ENCODE data around the gene APBA1. TPM values are rescaled to one million over a fixed set of nuclear protein-coding genes. Genes with fewer than 3 reads are reported as not detected.

The APBA1 gene
- total RNA-seq, 1 donor from 2014 or later, result 8.4 TPM

DNA sequence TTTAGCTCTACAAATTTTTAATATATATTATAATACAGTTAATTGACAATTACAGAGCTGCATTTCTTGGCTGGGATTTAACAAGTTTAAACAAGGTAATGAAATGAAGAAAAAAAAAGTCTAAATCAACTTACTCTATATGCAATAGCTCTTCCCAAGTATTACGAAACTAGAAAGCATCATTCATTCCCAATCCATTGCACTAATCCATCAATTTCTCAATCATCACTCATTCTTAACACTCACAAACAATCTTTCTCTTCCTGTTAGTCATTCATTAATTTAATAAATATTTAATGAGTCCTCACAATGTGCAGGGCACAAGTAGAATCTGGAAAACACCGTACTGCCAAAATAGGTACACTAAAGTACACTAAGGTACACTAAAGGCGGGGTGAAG is 42.9 kb upstream of the APBA1 start:
- Mint-ChIP-seq H3K4me3 (ENCODE audit: unreplicated experiment) (no peak overlapping the region), H3K36me3 (ENCODE audit: low read depth, unreplicated experiment) (peaks cover 14% of the 10 kb centered on the region), H3K27ac (ENCODE audit: unreplicated experiment) (no peak overlapping the region), H3K27me3 (ENCODE audit: unreplicated experiment) (no peaks in the 10 kb centered on the region), H3K9me3 (ENCODE audit: unreplicated experiment) (no peaks in the 10 kb centered on the region), H3K4me1 (ENCODE audit: unreplicated experiment) (no peaks in the 10 kb centered on the region)
- TF ChIP-seq, protein P1, sequence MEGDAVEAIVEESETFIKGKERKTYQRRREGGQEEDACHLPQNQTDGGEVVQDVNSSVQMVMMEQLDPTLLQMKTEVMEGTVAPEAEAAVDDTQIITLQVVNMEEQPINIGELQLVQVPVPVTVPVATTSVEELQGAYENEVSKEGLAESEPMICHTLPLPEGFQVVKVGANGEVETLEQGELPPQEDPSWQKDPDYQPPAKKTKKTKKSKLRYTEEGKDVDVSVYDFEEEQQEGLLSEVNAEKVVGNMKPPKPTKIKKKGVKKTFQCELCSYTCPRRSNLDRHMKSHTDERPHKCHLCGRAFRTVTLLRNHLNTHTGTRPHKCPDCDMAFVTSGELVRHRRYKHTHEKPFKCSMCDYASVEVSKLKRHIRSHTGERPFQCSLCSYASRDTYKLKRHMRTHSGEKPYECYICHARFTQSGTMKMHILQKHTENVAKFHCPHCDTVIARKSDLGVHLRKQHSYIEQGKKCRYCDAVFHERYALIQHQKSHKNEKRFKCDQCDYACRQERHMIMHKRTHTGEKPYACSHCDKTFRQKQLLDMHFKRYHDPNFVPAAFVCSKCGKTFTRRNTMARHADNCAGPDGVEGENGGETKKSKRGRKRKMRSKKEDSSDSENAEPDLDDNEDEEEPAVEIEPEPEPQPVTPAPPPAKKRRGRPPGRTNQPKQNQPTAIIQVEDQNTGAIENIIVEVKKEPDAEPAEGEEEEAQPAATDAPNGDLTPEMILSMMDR (IDR thresholded peaks at IDR 0.05; ENCODE audit: unreplicated experiment), result no peak
- DNase-seq (ENCODE audit: low spot score), result no peak

DNA sequence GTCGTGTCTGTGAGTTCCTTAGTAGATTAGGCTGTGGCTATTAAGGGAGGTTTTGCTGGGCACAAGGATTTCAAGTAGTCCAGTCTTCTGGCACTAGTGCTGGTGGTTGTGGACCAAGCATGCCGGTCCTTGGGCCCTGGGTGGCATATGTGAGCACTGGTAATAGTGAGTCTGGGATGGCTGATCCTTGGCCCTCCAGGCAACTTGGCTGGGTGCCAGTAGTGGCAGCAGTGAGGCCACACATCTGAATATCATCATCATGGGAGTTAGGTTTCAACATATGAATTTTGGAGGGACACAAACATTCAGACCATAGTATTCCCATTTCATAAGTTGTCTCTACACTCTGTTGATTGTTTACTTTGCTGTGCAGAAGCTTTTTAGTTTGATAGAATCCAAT is 25.3 kb upstream of the APBA1 start:
- Mint-ChIP-seq H3K4me1 (ENCODE audit: unreplicated experiment) (no peaks in the 10 kb centered on the region), H3K9me3 (ENCODE audit: unreplicated experiment) (no peaks in the 10 kb centered on the region), H3K36me3 (ENCODE audit: low read depth, unreplicated experiment) (peaks cover 6% of the 10 kb centered on the region), H3K27me3 (ENCODE audit: unreplicated experiment) (no peaks in the 10 kb centered on the region), H3K4me3 (ENCODE audit: unreplicated experiment) (no peak overlapping the region), H3K27ac (ENCODE audit: unreplicated experiment) (no peak overlapping the region)
- no peak for DNase-seq (ENCODE audit: low spot score)
- TF ChIP-seq, protein P1 (IDR thresholded peaks at IDR 0.05; ENCODE audit: unreplicated experiment), result no peak

DNA sequence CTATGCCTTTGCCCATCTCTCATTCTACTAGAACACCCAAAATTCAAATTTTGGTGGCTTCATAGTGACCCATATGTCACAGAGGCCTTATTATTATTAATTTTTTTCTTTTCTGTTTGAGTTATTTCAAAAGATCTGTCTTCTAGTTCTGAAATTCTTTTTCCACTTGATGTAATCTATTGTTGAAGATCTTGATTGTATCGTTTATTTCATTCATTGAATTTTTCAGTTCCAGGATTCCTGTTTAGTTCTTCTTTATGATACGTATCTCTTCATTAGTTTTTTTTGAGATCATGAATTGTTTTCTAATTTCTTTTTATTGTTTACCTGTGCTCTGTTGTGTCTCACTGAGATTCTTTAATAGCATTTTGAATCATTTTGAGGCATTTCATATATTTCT is 24.6 kb upstream of the APBA1 start:
- Mint-ChIP-seq H3K27ac (ENCODE audit: unreplicated experiment) (no peak overlapping the region), H3K4me3 (ENCODE audit: unreplicated experiment) (no peak overlapping the region), H3K4me1 (ENCODE audit: unreplicated experiment) (no peaks in the 10 kb centered on the region), H3K9me3 (ENCODE audit: unreplicated experiment) (no peaks in the 10 kb centered on the region), H3K36me3 (ENCODE audit: low read depth, unreplicated experiment) (peaks cover 6% of the 10 kb centered on the region), H3K27me3 (ENCODE audit: unreplicated experiment) (no peaks in the 10 kb centered on the region)
- TF ChIP-seq, protein P1 (IDR thresholded peaks at IDR 0.05; ENCODE audit: unreplicated experiment), result no peak
- no peak for DNase-seq (ENCODE audit: low spot score)

DNA sequence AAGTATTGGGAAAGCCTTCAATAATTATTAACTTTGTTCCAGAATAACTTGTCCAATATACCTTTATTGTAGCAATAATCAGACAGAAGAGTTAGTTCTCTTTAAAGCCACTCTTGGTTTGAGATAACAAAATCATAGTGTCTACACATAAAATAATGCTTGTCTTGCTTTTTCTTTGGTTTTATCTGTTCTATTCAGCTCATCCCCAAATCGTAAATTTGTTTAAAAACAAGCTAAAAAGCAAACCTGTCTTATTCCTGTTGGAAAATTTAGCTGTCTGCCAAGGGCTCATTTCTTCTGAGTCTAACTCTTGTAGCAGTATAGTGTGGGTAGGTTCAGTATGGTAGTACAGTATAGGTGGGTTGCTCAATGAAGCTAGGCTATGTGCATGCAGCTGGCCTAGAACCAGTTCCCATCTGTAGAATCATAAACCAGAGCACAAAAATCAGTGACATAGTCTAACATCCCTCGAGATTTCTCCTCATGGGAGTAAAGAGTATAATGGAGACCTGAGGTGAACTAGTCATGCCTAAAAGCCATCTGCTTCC is 17.9 kb upstream of the APBA1 start:
- H3K27me3 Mint-ChIP-seq (ENCODE audit: unreplicated experiment), result no peaks in the 10 kb centered on the region
- no peak for DNase-seq (ENCODE audit: low spot score)
- no peak overlapping the region for H3K4me3 Mint-ChIP-seq (ENCODE audit: unreplicated experiment)
- H3K4me1 Mint-ChIP-seq (ENCODE audit: unreplicated experiment), result no peaks in the 10 kb centered on the region
- TF ChIP-seq, protein P1 (IDR thresholded peaks at IDR 0.05; ENCODE audit: unreplicated experiment), result no peak
- H3K36me3 Mint-ChIP-seq (ENCODE audit: low read depth, unreplicated experiment), result no peaks in the 10 kb centered on the region
- H3K9me3 Mint-ChIP-seq (ENCODE audit: unreplicated experiment), result no peaks in the 10 kb centered on the region
- no peak overlapping the region for H3K27ac Mint-ChIP-seq (ENCODE audit: unreplicated experiment)

DNA sequence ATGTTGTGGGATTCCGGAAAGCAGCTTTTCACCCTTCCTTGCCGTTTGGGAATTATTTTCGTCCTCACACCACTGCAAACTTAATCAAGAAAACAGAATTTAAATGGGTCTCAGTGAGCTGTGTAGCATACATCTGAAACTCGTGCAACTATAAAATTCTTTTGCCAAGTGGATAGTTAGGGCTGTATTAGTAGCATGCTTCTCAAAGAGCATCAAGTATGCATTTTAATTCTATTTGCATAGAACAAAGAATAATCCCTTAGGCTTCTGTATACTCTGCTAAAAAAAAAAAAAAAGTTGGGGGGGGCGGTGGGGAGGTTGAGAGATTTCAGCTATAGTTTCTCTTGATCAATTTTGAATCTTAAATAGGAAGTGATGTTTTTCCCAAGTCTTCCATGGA is 11.8 kb upstream of the APBA1 start:
- no peak for DNase-seq (ENCODE audit: low spot score)
- no peaks in the 10 kb centered on the region for H3K27me3 Mint-ChIP-seq (ENCODE audit: unreplicated experiment)
- no peaks in the 10 kb centered on the region for H3K9me3 Mint-ChIP-seq (ENCODE audit: unreplicated experiment)
- TF ChIP-seq, protein P1 (IDR thresholded peaks at IDR 0.05; ENCODE audit: unreplicated experiment), result no peak
- H3K36me3 Mint-ChIP-seq (ENCODE audit: low read depth, unreplicated experiment), result no peaks in the 10 kb centered on the region
- no peak overlapping the region for H3K27ac Mint-ChIP-seq (ENCODE audit: unreplicated experiment)
- H3K4me3 Mint-ChIP-seq (ENCODE audit: unreplicated experiment), result no peak overlapping the region
- peaks cover 2% of the 10 kb centered on the region for H3K4me1 Mint-ChIP-seq (ENCODE audit: unreplicated experiment)

Data from endothelial cell (in vitro differentiated cells).